Measurements from ENCODE around the gene ERCC4.

The ERCC4 gene

GRCh38 chr16:13948086-13948485, 28.1 kb downstream of the ERCC4 start:
- no peak for DNase-seq (ENCODE audit: low read depth in 2 of 2)

- DNase-seq (ENCODE audit: low read depth in 2 of 2) = no peak
Observed at GRCh38 chr16:13950821-13951547, 31.0 kb downstream of the ERCC4 start.

GRCh38 chr16:13951611-13952010, 31.7 kb downstream of the ERCC4 start:
- DNase-seq (ENCODE audit: low read depth in 2 of 2) = no peak

GRCh38 chr16:13953501-13953900, 33.5 kb downstream of the ERCC4 start:
- DNase-seq (ENCODE audit: low read depth in 2 of 2) = no peak

GRCh38 chr16:13956635-13957196, 36.8 kb downstream of the ERCC4 start:
- DNase-seq (ENCODE audit: low read depth in 2 of 2) = no peak

- no peak for DNase-seq (ENCODE audit: low read depth in 2 of 2)
Observed at GRCh38 chr16:13957197-13958078, 37.5 kb downstream of the ERCC4 start.

- DNase-seq (ENCODE audit: low read depth in 2 of 2) = no peak
Observed at GRCh38 chr16:13958474-13958873, 38.5 kb downstream of the ERCC4 start.

GRCh38 chr16:13959626-13960025, 39.7 kb downstream of the ERCC4 start:
- DNase-seq (ENCODE audit: low read depth in 2 of 2) = no peak

GRCh38 chr16:13961099-13961811, 41.3 kb downstream of the ERCC4 start:
- DNase-seq (ENCODE audit: low read depth in 2 of 2) = no peak

- DNase-seq (ENCODE audit: low read depth in 2 of 2) = no peak
Observed at GRCh38 chr16:13962232-13962631, 42.3 kb downstream of the ERCC4 start.

- no peak for DNase-seq (ENCODE audit: low read depth in 2 of 2)
Observed at GRCh38 chr16:13968835-13969234, 48.9 kb downstream of the ERCC4 start.

GRCh38 chr16:13969711-13970110, 49.8 kb downstream of the ERCC4 start:
- DNase-seq (ENCODE audit: low read depth in 2 of 2) = no peak

- DNase-seq (ENCODE audit: low read depth in 2 of 2) = no peak
Observed at GRCh38 chr16:13970708-13971422, 50.9 kb downstream of the ERCC4 start.

- no peak for DNase-seq (ENCODE audit: low read depth in 2 of 2)
Observed at GRCh38 chr16:13973321-13974023, 53.5 kb downstream of the ERCC4 start.

GRCh38 chr16:13977177-13977576, 57.2 kb downstream of the ERCC4 start:
- no peak for DNase-seq (ENCODE audit: low read depth in 2 of 2)

- DNase-seq (ENCODE audit: low read depth in 2 of 2) = no peak
Observed at GRCh38 chr16:13982451-13982850, 62.5 kb downstream of the ERCC4 start.

- DNase-seq (ENCODE audit: low read depth in 2 of 2) = no peak
Observed at GRCh38 chr16:13983625-13984024, 63.7 kb downstream of the ERCC4 start.

GRCh38 chr16:13984794-13985193, 64.8 kb downstream of the ERCC4 start:
- DNase-seq (ENCODE audit: low read depth in 2 of 2) = no peak

- DNase-seq (ENCODE audit: low read depth in 2 of 2) = no peak
Observed at GRCh38 chr16:13988038-13988437, 68.1 kb downstream of the ERCC4 start.

GRCh38 chr16:13992322-13992721, 72.4 kb downstream of the ERCC4 start:
- no peak for DNase-seq (ENCODE audit: low read depth in 2 of 2)

- no peak for DNase-seq (ENCODE audit: low read depth in 2 of 2)
Observed at GRCh38 chr16:13992976-13993375, 73.0 kb downstream of the ERCC4 start.
